ENCODE data around the gene CCDC57.

DNA sequence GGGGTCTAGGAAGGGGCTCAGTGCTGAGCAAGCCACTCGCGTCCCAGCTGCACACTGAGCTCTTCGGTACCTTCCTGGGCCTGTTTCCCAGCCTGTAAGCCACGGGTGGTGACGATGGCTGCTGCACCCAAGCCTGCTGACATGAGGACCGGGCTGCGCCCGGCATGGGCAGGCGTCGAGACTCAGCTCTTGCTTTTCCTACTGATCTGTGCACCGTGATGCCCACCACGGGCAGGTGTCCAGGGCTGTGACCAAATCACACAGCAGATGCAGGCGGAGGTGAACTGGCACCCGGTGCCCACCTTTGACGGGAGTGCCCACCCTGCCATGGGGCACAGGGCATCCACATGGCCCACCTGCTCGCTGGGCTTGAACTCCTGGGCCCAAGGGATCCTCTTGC is 17.9 kb downstream of the CCDC57 start:
- TF ChIP-seq, protein P1, sequence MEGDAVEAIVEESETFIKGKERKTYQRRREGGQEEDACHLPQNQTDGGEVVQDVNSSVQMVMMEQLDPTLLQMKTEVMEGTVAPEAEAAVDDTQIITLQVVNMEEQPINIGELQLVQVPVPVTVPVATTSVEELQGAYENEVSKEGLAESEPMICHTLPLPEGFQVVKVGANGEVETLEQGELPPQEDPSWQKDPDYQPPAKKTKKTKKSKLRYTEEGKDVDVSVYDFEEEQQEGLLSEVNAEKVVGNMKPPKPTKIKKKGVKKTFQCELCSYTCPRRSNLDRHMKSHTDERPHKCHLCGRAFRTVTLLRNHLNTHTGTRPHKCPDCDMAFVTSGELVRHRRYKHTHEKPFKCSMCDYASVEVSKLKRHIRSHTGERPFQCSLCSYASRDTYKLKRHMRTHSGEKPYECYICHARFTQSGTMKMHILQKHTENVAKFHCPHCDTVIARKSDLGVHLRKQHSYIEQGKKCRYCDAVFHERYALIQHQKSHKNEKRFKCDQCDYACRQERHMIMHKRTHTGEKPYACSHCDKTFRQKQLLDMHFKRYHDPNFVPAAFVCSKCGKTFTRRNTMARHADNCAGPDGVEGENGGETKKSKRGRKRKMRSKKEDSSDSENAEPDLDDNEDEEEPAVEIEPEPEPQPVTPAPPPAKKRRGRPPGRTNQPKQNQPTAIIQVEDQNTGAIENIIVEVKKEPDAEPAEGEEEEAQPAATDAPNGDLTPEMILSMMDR (IDR thresholded peaks at IDR 0.05): no peak
- no peak for TF ChIP-seq POLR2A (IDR thresholded peaks at IDR 0.05)

Measured in esophagus squamous epithelium (tissue), 4 donors.